GM21737 (cell line): ENCODE results near the gene TXNL4A.
"Not testable (repeated sequence)": the region's sequence is repeated elsewhere in the genome, so short reads cannot be mapped to it uniquely, and the experiment has no call there.

Experiments
- ATAC-seq: cut with Tn5 transposase; IDR thresholded peaks from one replicate; pipeline ENCODE4 v1.9.1; 2021; ENCODE audit warnings: mild to moderate bottlenecking, moderate library complexity; ENCODE audit not compliant: unreplicated experiment

The TXNL4A gene

DNA sequence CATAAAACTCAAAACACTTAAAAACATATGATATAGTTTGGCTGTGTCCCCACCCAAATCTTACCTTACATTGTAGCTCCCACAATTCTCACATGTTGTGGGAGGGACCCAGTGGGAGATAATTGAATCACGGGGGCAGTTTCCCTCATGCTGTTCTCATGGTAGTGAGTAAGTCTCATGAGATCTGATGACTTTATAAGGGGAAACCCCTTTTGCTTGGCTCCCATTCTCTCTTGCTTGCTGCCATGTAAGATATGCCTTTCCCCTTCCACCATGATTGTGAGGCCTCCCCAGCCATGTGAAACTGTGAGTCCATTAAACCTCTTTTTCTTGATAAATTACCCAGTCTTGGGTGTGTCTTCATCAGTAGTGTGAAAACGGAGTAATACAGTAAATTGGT lies 11.3 kb upstream of the TXNL4A start:
- ATAC-seq, result not testable (repeated sequence)

DNA sequence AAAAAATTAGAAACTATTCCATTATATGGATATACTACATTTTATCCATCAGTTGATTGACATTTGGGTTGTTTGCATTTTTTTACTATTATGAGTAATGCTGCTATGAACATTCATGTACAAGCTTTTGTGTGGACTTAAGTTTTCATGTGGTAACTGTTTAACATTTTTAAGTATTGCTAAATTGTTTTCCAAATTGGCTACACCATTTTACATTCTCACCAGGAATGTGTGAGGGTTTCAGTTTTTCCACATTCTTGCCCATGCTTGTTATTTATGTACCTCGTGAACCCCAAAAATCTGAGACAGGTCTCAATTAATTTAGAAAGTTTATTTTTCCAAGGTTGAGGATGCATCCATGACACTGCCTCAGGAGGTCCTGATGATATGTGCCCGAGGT lies 3.1 kb upstream of the TXNL4A start:
- ATAC-seq, result no peak

DNA sequence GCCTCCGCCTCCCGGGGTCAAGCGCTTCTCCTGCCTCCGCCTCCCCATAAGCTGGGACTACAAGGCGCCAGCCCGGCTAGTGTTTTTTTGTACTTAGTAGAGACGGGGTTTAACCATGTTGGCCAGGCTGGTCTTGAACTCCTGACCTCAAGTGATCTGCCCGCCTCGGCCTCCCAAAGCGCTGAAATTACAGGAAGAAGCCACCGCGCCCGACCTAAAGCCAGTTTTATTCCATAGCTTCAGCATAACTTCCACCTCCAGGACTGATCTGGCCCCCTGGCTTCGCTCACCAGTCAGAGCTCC lies 783 bp upstream of the TXNL4A start:
- no peak for ATAC-seq

DNA sequence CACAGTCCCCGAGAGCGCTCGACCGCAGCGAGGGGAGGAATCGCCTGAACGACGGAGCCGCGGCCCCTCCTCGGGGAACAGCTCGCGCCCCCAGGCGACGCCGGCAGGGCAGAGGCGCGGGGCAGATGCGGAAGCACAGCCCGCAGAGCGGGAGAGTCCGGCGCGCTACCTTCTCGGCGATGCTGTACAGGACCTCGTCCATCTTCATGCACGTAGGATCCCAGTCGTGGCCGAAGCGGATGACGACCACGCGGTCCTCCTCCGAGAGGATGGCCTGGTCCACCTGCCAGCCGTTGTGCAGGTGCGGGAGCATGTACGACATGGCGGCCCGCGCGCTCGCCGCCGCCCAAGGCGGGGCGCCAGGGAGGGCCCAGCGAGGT lies 302 bp downstream of the TXNL4A start:
- ATAC-seq, result peak; percentile 70

DNA sequence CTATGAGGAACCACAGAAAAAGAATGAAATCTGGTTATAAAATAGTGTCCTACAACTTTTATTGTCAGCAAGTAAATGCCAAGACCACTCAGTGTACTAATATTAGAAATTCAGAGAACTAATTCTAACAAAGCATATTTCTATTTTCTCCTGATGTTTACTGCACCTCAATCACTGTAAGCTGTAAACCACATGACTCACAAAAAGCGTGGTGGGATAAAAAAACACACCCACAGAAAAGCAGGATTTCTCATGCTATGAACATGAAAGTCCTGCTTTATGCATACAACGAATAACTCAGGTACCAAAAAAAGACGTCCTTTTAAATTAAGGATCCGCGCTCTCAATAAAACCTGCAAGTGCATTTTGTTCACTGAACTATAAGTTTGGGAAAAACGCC lies 797 bp downstream of the TXNL4A start:
- ATAC-seq, result no peak

DNA sequence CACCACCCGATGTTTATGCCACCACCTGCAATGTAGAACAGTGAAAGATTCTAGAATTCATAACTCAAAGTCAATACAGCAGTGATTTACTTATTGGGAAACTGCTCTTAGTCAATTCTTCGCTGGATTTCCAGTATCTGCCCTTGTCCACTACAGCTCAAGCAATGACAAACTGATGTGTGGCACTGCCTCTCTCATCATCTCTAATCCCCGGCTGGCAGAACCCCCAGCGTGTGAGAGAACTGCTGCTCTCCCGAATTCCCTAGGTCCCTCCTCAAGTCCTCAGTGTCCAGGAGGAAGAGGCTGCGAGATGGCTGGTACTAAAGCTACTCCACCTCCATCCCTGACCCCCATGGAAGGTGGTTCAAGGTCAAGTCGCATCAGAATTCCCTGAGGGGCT lies 1.6 kb downstream of the TXNL4A start:
- ATAC-seq, result no peak

DNA sequence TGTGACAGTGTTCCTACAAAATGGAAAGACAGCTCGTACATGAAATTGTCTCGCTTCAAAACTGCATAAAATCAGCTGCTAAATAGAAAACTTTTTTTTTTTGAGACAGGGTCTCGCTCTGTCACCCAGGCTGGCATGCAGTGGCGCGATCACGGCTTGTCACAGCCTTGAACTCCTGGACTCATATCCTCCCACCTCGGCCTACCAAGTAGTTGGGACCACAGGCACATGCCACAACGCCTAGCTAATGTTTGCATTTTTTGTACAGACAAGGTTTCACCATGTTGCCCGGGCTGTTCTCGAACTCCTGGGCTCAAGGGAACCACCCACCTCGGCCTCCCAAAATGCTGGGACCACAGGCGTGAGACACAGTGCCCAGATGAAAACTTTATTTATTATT lies 3.2 kb downstream of the TXNL4A start:
- ATAC-seq, result no peak

DNA sequence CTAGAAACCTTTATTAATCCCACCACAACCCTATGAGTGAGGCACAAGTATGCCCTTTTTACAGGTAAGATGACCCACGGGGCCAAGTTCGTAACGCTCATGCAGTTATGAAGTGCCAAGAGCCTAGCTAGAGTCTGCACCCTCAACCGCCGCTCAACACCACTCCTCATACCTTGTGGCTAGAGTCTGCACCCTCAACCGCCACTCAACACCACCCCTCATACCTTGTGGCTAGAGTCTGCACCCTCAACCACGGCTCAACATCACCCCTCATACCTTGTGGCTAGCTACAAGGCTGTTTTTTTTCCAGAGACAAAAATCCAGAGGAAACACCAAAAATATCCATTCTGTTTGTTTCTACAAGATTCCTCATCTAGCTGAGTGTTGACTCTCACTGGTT lies 4.6 kb downstream of the TXNL4A start:
- ATAC-seq, result no peak

DNA sequence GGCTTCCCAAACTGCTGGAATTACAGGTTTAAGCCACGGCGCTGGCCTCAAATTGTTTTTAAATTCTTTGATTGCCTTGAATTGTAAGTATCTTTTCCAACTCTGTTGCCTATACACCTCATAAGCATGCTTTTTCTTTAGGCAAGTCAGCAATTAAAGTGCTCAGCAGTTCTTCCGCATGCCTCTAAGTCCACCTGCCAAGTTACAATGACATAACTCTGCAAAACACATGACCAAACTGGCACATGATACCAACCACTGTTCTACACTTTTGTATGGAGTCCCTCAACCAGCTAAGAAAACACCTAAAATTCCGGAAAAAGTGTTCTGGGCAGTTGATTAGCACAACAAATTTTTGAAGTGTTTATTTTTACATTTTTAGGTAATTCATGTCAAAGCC lies 5.1 kb downstream of the TXNL4A start:
- no peak for ATAC-seq

DNA sequence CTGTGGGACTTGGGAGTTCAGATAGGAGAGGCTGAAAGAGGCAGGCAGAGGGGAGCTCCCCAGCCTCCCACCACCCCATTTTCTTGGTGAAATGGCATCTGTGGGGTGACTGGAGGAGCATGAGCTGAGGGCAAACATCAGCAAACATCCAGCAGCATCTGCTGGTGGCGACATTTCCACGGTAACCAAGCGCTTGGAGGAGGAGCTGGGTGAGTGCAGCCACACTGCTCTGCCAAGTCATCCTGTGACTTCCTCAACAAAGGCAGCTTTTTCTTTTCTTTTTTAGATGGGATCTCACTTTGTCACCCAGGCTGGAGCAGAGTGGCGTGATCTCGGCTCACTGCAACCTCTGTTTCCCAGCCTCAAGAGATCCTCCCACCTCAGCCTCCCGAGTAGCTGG lies 5.6 kb downstream of the TXNL4A start:
- ATAC-seq, result no peak

DNA sequence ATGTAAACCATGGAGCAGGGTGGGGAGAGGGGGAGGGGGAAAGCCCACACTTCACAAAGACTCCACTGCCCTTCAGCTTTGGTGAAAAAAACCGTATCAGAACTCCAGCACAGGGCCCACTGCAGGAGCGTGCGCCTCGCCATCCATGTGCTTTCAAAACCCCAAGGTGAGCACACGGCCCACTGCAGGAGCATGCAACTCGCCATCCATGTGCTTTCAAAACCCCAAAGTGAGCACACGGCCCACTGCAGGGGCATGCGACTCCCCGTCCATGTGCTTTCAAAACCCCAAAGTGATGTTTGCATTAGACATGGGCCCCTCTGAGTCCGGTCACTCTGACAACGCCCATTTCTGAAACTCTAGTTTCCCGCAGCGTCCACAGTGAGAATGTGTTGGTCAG lies 7.8 kb downstream of the TXNL4A start:
- no peak for ATAC-seq

DNA sequence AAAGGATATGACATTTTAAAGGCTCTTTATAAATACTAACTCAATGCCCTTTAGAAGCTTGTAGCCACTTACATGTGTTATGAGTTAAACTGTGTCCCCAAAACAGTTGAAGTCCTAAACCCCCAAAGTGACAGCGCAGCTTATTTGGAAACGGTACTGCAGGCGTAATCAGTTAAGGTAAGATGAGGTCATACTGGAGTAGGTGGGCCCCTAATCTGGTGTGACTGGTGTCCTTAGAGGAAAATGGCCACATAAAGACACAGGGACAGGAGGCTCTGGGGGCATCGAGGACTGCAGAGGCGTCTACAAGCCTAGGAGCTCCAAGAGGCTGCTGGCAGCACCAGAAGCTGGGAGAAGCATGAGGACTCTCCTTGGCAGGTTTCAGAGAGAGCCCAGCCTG lies 8.5 kb downstream of the TXNL4A start:
- no peak for ATAC-seq

DNA sequence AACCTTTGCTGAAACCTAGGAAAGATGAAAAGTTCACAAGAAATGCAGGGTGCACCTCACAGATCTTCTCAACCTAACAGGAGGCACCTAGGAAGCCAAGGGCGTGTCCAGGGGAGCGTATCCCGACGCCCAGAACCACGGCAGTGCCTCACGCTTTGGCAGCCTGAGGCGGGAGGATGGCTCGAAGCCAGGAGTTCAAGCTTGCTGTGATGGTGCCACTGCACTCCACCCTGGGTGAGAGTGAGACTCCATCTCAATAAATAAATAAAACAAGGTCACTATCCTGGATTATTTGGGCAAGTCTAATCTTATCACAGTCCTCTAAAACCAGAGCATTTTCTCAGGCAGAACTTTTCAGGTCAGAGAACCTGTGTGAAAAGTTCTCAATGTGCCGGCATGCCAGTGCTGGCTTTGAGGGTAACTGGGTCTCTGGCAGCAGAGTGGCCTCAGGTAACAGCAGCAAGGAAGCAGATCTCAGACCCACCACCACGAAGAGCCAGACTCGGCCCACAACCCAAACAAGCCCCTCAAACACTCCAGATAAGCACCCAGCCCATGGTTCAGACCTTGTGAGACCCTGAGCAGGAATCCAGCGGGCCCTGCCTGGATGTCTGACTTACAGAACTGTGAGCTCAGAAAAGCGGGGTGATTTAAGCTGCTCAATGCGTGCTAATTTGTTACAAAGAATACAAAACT lies 12.2 kb downstream of the TXNL4A start:
- ATAC-seq, result no peak

DNA sequence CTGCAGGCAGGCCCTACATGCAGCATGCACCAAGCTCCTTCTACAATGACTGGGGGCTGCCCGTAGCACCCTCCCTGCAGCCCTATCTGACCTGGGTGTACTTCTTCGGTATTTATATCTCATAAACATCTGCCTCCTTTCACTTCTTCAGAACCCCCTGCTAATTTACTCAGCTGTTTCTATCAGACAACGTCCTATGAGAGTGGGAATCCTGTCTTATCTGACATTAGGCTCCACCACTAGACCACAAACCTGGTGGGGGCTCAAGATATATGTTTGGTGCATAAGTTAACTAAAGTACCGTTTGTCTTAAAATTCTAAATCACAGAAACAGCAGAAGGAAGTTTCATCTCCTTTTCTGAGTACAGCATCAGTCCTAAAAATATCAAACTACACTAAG lies 13.3 kb downstream of the TXNL4A start:
- no peak for ATAC-seq

DNA sequence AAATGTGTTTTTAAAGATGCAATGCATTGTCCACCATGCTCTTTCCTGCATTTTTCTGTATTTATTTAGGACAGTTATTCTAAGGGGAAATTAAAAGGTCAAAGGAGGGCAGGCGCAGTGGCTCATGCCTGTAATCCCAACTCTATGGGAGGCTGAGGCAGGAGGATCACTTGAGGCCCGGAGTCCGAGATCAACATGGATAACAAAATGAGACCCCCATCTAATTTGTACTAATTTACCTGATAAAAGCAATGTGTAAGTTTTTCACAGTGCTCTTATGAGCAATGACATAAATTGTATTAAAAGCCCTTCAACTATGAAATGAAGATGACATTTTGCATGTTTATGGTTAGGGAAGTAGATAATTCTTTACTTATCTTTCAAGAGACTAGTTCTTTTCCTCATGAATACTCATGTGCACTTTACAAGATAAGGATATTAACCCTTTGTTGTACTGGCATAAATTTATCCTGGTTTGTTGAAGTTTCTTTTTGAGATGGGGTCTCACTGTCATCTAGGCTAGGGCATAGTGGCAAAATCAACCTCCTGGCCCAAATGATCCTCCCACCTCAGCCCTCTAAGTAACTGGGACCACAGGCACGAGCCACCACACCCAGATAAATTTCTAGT lies 14.2 kb downstream of the TXNL4A start:
- ATAC-seq, result no peak

DNA sequence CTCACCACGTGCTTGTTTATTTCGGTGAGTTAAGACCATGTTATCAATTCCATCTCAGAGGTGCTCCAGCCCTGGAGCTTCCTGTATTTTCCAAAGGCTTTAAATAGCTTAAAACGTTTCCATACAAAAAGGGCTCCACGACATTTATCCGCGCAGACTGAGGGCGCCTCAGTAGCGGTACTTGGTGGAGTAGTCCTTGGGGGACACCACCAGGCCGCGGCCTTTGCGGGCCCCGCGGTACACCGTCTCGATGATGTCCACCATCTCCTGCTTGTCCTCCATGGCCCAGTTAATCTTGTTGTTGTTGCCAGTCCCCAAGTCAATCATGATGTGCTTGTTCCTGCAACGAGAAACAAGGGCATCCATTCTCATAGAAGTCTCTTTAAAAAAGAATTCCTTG lies 14.8 kb downstream of the TXNL4A start:
- ATAC-seq, result no peak

DNA sequence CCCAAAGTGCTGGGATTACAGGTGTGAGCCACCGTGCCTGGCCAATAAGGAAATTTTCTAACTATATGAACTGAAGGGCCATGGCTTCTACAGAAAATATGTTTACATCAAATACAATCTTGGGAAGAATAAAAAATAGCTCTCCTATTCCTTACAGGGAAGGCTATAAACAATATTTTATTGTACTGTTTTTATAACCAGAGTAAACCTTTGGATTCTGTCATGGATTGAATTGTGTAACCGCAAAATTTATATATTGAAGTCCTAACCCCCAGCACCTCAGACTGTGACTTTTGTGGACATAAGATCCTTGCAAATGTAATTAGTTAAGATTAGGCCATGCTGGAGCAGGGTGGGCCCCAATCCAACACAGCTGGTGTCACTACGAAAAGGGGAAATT lies 15.6 kb downstream of the TXNL4A start:
- ATAC-seq, result no peak

DNA sequence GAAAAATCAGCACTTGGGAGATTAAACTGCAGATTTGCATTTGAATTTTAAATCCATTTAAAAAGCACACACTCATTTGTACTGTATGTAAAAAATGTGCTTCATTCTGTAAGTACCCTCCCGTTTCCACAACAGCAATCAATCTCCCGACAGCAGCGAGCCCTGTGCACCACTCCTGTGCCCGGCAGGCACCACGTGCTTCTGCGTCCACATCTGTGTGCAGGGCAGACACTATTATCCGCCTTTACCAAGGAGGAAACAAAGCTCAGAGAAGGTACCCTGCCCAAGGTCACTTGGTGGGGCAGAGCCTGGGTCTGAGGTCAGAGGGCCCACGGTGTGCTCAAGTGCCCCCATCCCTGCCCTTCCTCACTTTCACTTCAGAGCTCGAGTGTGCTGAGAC lies 16.4 kb downstream of the TXNL4A start:
- no peak for ATAC-seq

DNA sequence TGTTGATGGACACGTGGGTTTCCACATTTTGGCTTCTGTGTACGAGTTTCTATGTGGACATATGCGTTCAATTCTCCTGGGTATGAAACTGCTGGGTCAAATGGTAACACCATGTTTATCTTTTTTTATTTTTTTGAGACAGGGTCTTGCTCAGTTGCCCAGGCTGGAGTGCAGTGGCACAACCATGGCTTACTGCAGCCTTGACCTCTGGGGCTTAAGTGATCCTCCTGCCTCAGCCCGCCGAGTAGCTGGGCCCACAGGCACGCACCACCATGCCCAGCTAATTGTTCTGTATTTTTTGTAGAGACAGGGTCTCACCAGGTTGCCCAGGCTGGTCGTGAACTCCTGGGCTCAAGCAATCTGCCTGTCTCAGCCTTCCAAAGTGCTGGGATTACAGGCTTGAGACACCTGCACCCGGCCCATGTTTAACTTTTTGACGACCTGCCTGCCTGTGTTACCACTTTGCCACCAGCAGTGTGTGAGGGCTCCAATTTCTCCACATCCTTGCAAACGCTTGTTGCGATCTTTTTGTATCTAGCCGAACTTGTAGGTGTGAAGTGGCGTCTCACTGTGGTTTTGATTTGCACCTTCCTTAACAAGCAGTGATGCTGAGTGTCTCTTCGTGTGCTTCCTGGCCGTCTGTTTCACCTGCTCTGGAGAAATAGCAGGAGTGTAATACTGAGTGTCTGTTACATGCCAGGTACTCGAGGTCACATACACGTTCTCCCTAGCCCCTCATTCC lies 17.0 kb downstream of the TXNL4A start:
- no peak for ATAC-seq

DNA sequence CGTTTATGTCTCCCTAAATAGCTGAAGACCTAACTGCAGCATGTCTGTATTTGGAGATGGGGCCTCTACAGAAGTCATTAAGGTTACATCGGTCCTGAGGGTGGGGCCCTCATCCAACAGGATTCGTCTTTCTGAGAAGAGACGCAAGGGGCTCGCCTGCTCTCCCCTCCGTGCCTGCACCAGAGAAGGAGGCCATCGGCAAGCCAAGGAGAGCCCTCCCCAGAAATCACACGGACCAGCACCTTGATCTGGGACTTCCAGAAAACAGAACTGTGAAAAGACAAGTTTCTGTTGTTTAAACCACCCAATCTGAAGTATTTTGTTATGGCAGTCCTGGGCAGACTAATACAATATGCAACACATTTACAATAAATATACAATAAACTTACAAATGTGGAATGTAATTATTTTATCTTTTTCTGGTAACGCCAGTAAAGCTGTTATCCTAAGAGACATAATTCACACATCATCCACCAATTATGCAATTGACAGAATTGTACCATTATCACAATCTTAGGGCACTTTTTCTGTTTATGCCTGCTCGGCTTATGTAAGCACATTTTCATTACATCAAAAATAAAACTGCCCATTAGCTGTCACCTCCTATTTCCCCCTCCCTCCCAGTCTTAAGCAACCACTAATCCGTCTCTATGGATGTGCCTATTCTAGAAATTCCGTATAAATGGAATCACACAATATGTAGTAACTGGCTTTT lies 17.8 kb downstream of the TXNL4A start:
- no peak for ATAC-seq

DNA sequence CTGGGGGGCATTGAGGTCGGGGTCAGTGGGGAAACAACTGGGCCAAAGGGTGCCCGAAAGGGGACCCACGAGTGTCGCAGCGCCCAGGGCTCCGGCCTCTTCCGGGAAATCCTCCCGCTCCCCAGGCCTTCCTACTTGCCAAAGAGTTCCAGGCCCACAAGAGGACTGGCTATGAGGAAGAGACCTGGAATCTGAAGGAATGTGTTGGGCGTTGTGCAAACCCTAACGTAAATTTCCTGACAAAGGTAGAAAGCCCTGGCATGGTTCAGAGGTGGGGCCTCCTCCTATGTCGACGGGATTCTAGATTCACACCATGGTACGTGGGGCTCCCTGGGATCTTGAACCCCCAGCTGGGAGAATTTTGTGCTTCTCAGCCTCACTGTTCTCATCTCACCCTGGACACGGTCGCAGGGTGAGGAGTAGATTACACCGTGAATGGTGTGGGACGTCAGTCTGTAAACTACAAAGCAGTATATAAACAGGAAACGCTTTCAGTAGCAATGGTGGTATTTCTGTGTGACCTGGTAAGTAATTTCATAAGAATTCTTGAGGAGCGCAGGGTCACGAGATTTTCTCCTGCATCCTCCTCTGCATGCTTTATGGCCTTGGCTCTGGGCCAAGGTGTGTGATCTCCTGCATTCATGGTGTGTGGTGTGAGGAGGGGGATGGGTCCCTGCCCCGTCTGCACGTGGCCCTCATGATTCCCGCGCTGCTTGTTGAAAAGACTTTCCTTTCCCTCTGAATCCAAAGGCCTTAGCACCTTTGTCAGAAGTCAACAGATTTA lies 23.1 kb downstream of the TXNL4A start:
- no peak for ATAC-seq
